ENCODE measurements around the gene ACO2. TPM values are rescaled to one million over a fixed set of nuclear protein-coding genes. Genes with fewer than 3 reads are reported as not detected.

ACO2 gene
- total and polyA plus RNA-seq, 2 of the 4 experiments (the other 2 are of a cell fraction): 71.3 to 72.9 TPM

DNA sequence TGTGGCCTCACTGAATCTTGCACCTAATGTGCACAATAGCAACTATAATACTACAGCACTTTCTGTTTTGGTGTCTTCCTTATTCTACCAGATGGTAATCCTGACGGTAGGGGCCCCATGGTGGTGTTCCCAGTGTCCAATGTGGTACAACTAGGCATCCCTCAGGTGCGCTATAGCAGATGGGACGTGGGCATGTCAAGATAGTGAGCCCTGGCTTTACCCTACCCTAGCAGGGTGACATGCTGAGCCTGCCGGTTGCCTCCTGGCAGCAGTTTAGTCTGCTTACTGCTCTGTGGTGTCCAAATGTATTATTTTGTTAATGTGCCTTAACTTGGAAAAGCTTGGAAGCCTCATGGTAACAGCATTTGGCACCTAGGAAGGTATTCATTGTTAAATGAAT lies 19.2 kb downstream of the ACO2 start:
- Histone ChIP-seq H4K8ac (ENCODE audit: low read depth in 2 of 2, low read length in 2 of 2) (no peak overlapping the region), H2BK15ac (ENCODE audit: low read depth, low read length) (no peak overlapping the region), H2BK120ac (ENCODE audit: low read depth, low read length) (no peak overlapping the region), H3K9ac (ENCODE audit: low read depth, low read length) (no peak overlapping the region), H3K79me1 (ENCODE audit: low read depth in 1 of 2, low read length in 2 of 2) (peaks cover 29 to 82% of the 10 kb centered on the region in 2 experiments), H2AK5ac (ENCODE audit: low read depth, low read length) (peak overlapping the region; percentile 43; the same call in 1 of the 2 replicates), H2BK20ac (ENCODE audit: low read depth, low read length) (no peak overlapping the region), H3K14ac (replicated peaks; ENCODE audit: low read depth, low read length) (no peak overlapping the region), H3K27me3 (ENCODE audit: control insufficient read depth, insufficient read depth, low read length) (no peaks in the 10 kb centered on the region), H3K9me1 (ENCODE audit: insufficient read depth, low read length) (peaks cover 6% of the 10 kb centered on the region), H4K20me1 (ENCODE audit: insufficient read depth, low read length) (peaks cover 55% of the 10 kb centered on the region), H3K4me2 (ENCODE audit: low read depth, low read length) (no peak overlapping the region), H4K5ac (ENCODE audit: low read depth, low read length) (no peak overlapping the region), H2AFZ (replicated peaks; ENCODE audit: low read length, poor library complexity) (no peak overlapping the region), H3K27ac (ENCODE audit: insufficient read depth, low read length) (no peak overlapping the region), H3K18ac (ENCODE audit: low read depth, low read length) (no peak overlapping the region), H2BK5ac (ENCODE audit: low read depth, low read length, poor library complexity, severe bottlenecking) (no peak overlapping the region), H3K4ac (ENCODE audit: low read depth, low read length) (no peak overlapping the region), H3K9me3 (ENCODE audit: control insufficient read depth, insufficient read depth, low read length) (no peaks in the 10 kb centered on the region), H2AK9ac (replicated peaks; ENCODE audit: low read depth, low read length, poor library complexity) (no peak overlapping the region), H3K36me3 (ENCODE audit: control insufficient read depth, insufficient read depth, low read length) (no peaks in the 10 kb centered on the region; the same call in 1 of the 2 replicates), H3K4me3 (ENCODE audit: insufficient read depth, low read depth, low read length) (no peak overlapping the region), H4K91ac (ENCODE audit: insufficient read depth, low read depth, low read length) (no peak overlapping the region), H3K4me1 (ENCODE audit: control insufficient read depth, insufficient read depth, low read length) (peaks cover 11% of the 10 kb centered on the region), H3K23ac (ENCODE audit: low read depth, low read length) (no peak overlapping the region), H3K56ac (ENCODE audit: extremely low read depth, insufficient read depth, low read length) (no peak overlapping the region)
- ATAC-seq (ENCODE audit: low read depth) (no peak), DNase-seq (no peak)
- TF ChIP-seq RFX5 (IDR thresholded peaks at IDR 0.05; ENCODE audit: low read depth, low read length) (no peak), NFE2L2 (IDR thresholded peaks at IDR 0.05; ENCODE audit: low read depth, low read length) (no peak), RCOR1 (IDR thresholded peaks at IDR 0.05; ENCODE audit: insufficient replicate concordance, low read length) (no peak), MXI1 (IDR thresholded peaks at IDR 0.05; ENCODE audit: borderline replicate concordance, low read depth, low read length) (no peak), FOS (IDR thresholded peaks at IDR 0.05; ENCODE audit: low read depth, low read length) (no peak), MAFK (IDR thresholded peaks at IDR 0.05; ENCODE audit: low read depth, low read length) (no peak), MAZ (IDR thresholded peaks at IDR 0.05; ENCODE audit: borderline replicate concordance, low read depth, low read length) (no peak), SMC3 (IDR thresholded peaks at IDR 0.05; ENCODE audit: low read depth, low read length) (no peak), BHLHE40 (IDR thresholded peaks at IDR 0.05; ENCODE audit: low read depth, low read length) (no peak), CEBPB (IDR thresholded peaks at IDR 0.05; ENCODE audit: low read depth, low read length) (no peak), POLR2A (IDR thresholded peaks at IDR 0.05; ENCODE audit: low read depth, low read length) (no peak)
- TF ChIP-seq, protein P1, sequence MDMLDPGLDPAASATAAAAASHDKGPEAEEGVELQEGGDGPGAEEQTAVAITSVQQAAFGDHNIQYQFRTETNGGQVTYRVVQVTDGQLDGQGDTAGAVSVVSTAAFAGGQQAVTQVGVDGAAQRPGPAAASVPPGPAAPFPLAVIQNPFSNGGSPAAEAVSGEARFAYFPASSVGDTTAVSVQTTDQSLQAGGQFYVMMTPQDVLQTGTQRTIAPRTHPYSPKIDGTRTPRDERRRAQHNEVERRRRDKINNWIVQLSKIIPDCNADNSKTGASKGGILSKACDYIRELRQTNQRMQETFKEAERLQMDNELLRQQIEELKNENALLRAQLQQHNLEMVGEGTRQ (IDR thresholded peaks at IDR 0.05; ENCODE audit: low read depth, low read length): no peak
- intact Hi-C loops (cut with micrococcal nuclease) (no loop called here), in situ Hi-C loops (cut with MboI; ENCODE audit: low sequenced_read_pairs) (no loop called here), dilution Hi-C loops (cut with HindIII; ENCODE audit: low sequenced_read_pairs, unreplicated experiment) (no loop called here)
- POLR2A ChIA-PET (ENCODE audit: unreplicated experiment): no interaction called here
- CTCF ChIA-PET: no interaction called here
- no CpG with 5 or more reads among the region's 4 CpGs for WGBS, 2 experiments (ENCODE audit: extremely low coverage in 2 of 2, insufficient read length in 1 of 2)
- no TSS peak for BruUV-seq (replicated peaks)
